ENCODE data around the gene TSPAN17.

TSPAN17 gene

GRCh38 chr5:176625966-176626875 is 21.1 kb upstream of the TSPAN17 start:
- no peak overlapping the region for H3K4ac ChIP-seq (ENCODE audit: low read depth in 1 of 2, low read length in 2 of 2)

GRCh38 chr5:176626876-176627236 is 20.4 kb upstream of the TSPAN17 start:
- peaks cover 51 to 55% of the 10 kb centered on the region in 2 experiments for H3K27me3 ChIP-seq (ENCODE audit: control insufficient read depth in 1 of 2, insufficient read depth in 1 of 2, low read length in 2 of 2)
- no peak overlapping the region for H3K27ac ChIP-seq (ENCODE audit: low read length, poor library complexity, severe bottlenecking)
- no peak overlapping the region for H3K9ac ChIP-seq (ENCODE audit: low read length)
- H2BK120ac ChIP-seq (ENCODE audit: low read depth, low read length), result no peak overlapping the region
- H3K4ac ChIP-seq (ENCODE audit: low read depth in 1 of 2, low read length in 2 of 2), result no peak overlapping the region
- H3K14ac ChIP-seq (ENCODE audit: low read length in 2 of 2), result no peak overlapping the region
- H4K91ac ChIP-seq (ENCODE audit: low read length), result no peak overlapping the region
- H4K8ac ChIP-seq (ENCODE audit: low read length), result no peak overlapping the region
- peaks cover 33% of the 10 kb centered on the region for H3K4me1 ChIP-seq (ENCODE audit: control insufficient read depth, insufficient read depth, low read depth, low read length)
- no peaks in the 10 kb centered on the region for H3K9me3 ChIP-seq (ENCODE audit: control insufficient read depth, low read length)
- H3K36me3 ChIP-seq (ENCODE audit: control insufficient read depth in 1 of 2, insufficient read depth in 2 of 2, low read depth in 1 of 2, low read length in 2 of 2), result no peaks in the 10 kb centered on the region
- no peak overlapping the region for H3K18ac ChIP-seq (ENCODE audit: low read depth in 1 of 2, low read length in 2 of 2)
- no peak overlapping the region for H3K4me3 ChIP-seq (ENCODE audit: insufficient read depth in 1 of 2, low read depth in 1 of 2, low read length in 2 of 2)
- no peak overlapping the region for H2AFZ ChIP-seq (ENCODE audit: low read depth, low read length)
- no peak overlapping the region for H2AK5ac ChIP-seq (ENCODE audit: low read length, severe bottlenecking)
- no peak overlapping the region for H3K4me2 ChIP-seq (ENCODE audit: low read length, poor library complexity, severe bottlenecking)
- H3K79me1 ChIP-seq (replicated peaks; ENCODE audit: low read length, poor library complexity, severe bottlenecking), result no peaks in the 10 kb centered on the region
- H2BK12ac ChIP-seq (ENCODE audit: low read length in 2 of 2), result no peak overlapping the region
- no peak overlapping the region for H2BK5ac ChIP-seq (ENCODE audit: low read depth, low read length, poor library complexity, severe bottlenecking)
- no peak for DNase-seq
- WGBS, result 99% methylated on average over 4 of the region's 7 CpGs
- no peak overlapping the region for H2BK15ac ChIP-seq (ENCODE audit: low read depth, poor library complexity, severe bottlenecking)
- no peak overlapping the region for H3K23ac ChIP-seq (ENCODE audit: low read length in 2 of 2)

More at GRCh38 chr5:176625966-176626875, 21.1 kb upstream of the TSPAN17 start:
- no peak overlapping the region for H3K23ac ChIP-seq (ENCODE audit: low read length in 2 of 2)
- H4K91ac ChIP-seq (ENCODE audit: low read length), result peak overlapping the region; percentile 3
- H2BK15ac ChIP-seq (ENCODE audit: low read depth, poor library complexity, severe bottlenecking), result no peak overlapping the region
- no peak overlapping the region for H2BK5ac ChIP-seq (ENCODE audit: low read depth, low read length, poor library complexity, severe bottlenecking)
- H3K4me1 ChIP-seq (ENCODE audit: control insufficient read depth, insufficient read depth, low read depth, low read length), result peaks cover 38% of the 10 kb centered on the region
- H3K9ac ChIP-seq (ENCODE audit: low read length), result no peak overlapping the region
- no peak overlapping the region for H4K8ac ChIP-seq (ENCODE audit: low read length)
- H2BK120ac ChIP-seq (ENCODE audit: low read depth, low read length), result no peak overlapping the region
- DNase-seq, result no peak
- WGBS, result 79% methylated on average over 19 of the region's 25 CpGs
- H3K36me3 ChIP-seq (ENCODE audit: control insufficient read depth in 1 of 2, insufficient read depth in 2 of 2, low read depth in 1 of 2, low read length in 2 of 2), result no peaks in the 10 kb centered on the region
- H3K4me3 ChIP-seq (ENCODE audit: insufficient read depth in 1 of 2, low read depth in 1 of 2, low read length in 2 of 2), result no peak overlapping the region
- no peak overlapping the region for H3K4me2 ChIP-seq (ENCODE audit: low read length, poor library complexity, severe bottlenecking)
- no peak overlapping the region for H3K27ac ChIP-seq (ENCODE audit: low read length, poor library complexity, severe bottlenecking)
- H3K18ac ChIP-seq (ENCODE audit: low read depth in 1 of 2, low read length in 2 of 2), result no peak overlapping the region
- H3K27me3 ChIP-seq (ENCODE audit: control insufficient read depth in 1 of 2, insufficient read depth in 1 of 2, low read length in 2 of 2), result peaks cover 45 to 52% of the 10 kb centered on the region in 2 experiments
- H3K14ac ChIP-seq (ENCODE audit: low read length in 2 of 2), result no peak overlapping the region
- no peaks in the 10 kb centered on the region for H3K9me3 ChIP-seq (ENCODE audit: control insufficient read depth, low read length)
- no peak overlapping the region for H2AFZ ChIP-seq (ENCODE audit: low read depth, low read length)
- no peak overlapping the region for H2AK5ac ChIP-seq (ENCODE audit: low read length, severe bottlenecking)
- H2BK12ac ChIP-seq (ENCODE audit: low read length in 2 of 2), result no peak overlapping the region
- H3K79me1 ChIP-seq (replicated peaks; ENCODE audit: low read length, poor library complexity, severe bottlenecking), result no peaks in the 10 kb centered on the region

GRCh38 chr5:176627582-176627981 is 19.7 kb upstream of the TSPAN17 start:
- H4K91ac ChIP-seq (ENCODE audit: low read length), result peak overlapping the region; percentile 40
- H2BK15ac ChIP-seq (ENCODE audit: low read depth, poor library complexity, severe bottlenecking), result no peak overlapping the region
- peaks cover 32% of the 10 kb centered on the region for H3K4me1 ChIP-seq (ENCODE audit: control insufficient read depth, insufficient read depth, low read depth, low read length)
- H3K4me2 ChIP-seq (ENCODE audit: low read length, poor library complexity, severe bottlenecking), result no peak overlapping the region
- no peak overlapping the region for H3K27ac ChIP-seq (ENCODE audit: low read length, poor library complexity, severe bottlenecking)
- H2AFZ ChIP-seq (ENCODE audit: low read depth, low read length), result no peak overlapping the region
- H3K27me3 ChIP-seq (ENCODE audit: control insufficient read depth in 1 of 2, insufficient read depth in 1 of 2, low read length in 2 of 2), result peaks cover 55% of the 10 kb centered on the region in 2 experiments
- no peaks in the 10 kb centered on the region for H3K9me3 ChIP-seq (ENCODE audit: control insufficient read depth, low read length)
- H3K79me1 ChIP-seq (replicated peaks; ENCODE audit: low read length, poor library complexity, severe bottlenecking), result no peaks in the 10 kb centered on the region
- no peak overlapping the region for H2BK120ac ChIP-seq (ENCODE audit: low read depth, low read length)
- H2BK12ac ChIP-seq (ENCODE audit: low read length in 2 of 2), result no peak overlapping the region
- H3K36me3 ChIP-seq (ENCODE audit: control insufficient read depth in 1 of 2, insufficient read depth in 2 of 2, low read depth in 1 of 2, low read length in 2 of 2), result no peaks in the 10 kb centered on the region
- WGBS, result 84% methylated on average over 2 of the region's 5 CpGs
- H3K4me3 ChIP-seq (ENCODE audit: insufficient read depth in 1 of 2, low read depth in 1 of 2, low read length in 2 of 2), result no peak overlapping the region
- no peak overlapping the region for H3K9ac ChIP-seq (ENCODE audit: low read length)
- H2BK5ac ChIP-seq (ENCODE audit: low read depth, low read length, poor library complexity, severe bottlenecking), result no peak overlapping the region
- H4K8ac ChIP-seq (ENCODE audit: low read length), result no peak overlapping the region
- no peak overlapping the region for H3K18ac ChIP-seq (ENCODE audit: low read depth in 1 of 2, low read length in 2 of 2)
- no peak overlapping the region for H3K23ac ChIP-seq (ENCODE audit: low read length in 2 of 2)
- DNase-seq, result no peak
- H3K4ac ChIP-seq (ENCODE audit: low read depth in 1 of 2, low read length in 2 of 2), result no peak overlapping the region
- H2AK5ac ChIP-seq (ENCODE audit: low read length, severe bottlenecking), result no peak overlapping the region
- H3K14ac ChIP-seq (ENCODE audit: low read length in 2 of 2), result no peak overlapping the region

DNA sequence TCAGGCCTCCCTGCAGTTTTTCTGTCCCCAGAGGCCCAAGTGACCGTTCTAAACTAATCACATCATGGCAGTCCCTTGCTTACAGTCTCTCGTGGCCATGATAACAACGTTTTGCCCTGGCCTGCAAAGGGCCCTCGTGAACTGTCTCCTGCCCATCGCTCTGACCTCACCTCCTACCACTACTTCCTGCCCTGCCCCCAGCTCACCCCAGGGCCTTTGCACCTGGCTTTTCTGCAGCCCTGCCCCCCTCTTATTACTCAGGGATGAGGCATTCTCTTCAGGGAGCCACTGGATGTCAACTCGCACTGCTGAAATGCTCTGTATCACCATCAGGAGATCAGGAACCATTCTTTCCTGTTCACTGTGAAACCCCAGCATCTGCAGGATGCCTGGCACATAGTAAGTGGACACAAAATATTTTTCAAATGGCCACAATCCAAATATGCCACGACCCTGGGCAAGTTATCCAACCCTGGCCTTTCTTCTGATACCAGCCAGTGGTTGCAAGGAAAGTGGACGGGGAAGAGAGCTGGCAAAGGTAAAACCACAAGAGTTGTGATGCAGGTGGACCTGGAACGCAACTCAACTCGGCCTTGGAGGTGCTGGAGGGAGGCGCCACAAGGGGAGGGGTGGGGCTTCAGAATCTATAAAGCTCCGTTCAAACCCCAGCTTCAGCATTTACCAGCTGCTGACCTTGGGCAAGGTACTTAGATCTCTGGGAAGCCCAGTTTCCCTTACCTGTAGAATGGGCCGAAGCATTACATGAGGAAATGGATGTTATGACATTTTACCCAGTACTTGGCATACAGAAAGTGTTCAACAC is 18.7 kb upstream of the TSPAN17 start:
- no peak overlapping the region for H3K4me3 ChIP-seq (ENCODE audit: insufficient read depth in 1 of 2, low read depth in 1 of 2, low read length in 2 of 2)
- H4K91ac ChIP-seq (ENCODE audit: low read length), result no peak overlapping the region
- no peak overlapping the region for H3K4me2 ChIP-seq (ENCODE audit: low read length, poor library complexity, severe bottlenecking)
- no peak overlapping the region for H2AK5ac ChIP-seq (ENCODE audit: low read length, severe bottlenecking)
- no peak overlapping the region for H3K4ac ChIP-seq (ENCODE audit: low read depth in 1 of 2, low read length in 2 of 2)
- H3K4me1 ChIP-seq (ENCODE audit: control insufficient read depth, insufficient read depth, low read depth, low read length), result peaks cover 32% of the 10 kb centered on the region
- H2BK12ac ChIP-seq (ENCODE audit: low read length in 2 of 2), result no peak overlapping the region
- no peak overlapping the region for H2BK120ac ChIP-seq (ENCODE audit: low read depth, low read length)
- DNase-seq, result no peak
- no peak overlapping the region for H3K14ac ChIP-seq (ENCODE audit: low read length in 2 of 2)
- no peak overlapping the region for H3K18ac ChIP-seq (ENCODE audit: low read depth in 1 of 2, low read length in 2 of 2)
- H4K8ac ChIP-seq (ENCODE audit: low read length), result no peak overlapping the region
- no peaks in the 10 kb centered on the region for H3K36me3 ChIP-seq (ENCODE audit: control insufficient read depth in 1 of 2, insufficient read depth in 2 of 2, low read depth in 1 of 2, low read length in 2 of 2)
- WGBS, result 66% methylated on average over 12 of the region's 13 CpGs
- no peak overlapping the region for H3K27ac ChIP-seq (ENCODE audit: low read length, poor library complexity, severe bottlenecking)
- H3K9me3 ChIP-seq (ENCODE audit: control insufficient read depth, low read length), result no peaks in the 10 kb centered on the region
- no peaks in the 10 kb centered on the region for H3K79me1 ChIP-seq (replicated peaks; ENCODE audit: low read length, poor library complexity, severe bottlenecking)
- no peak overlapping the region for H3K23ac ChIP-seq (ENCODE audit: low read length in 2 of 2)
- H3K27me3 ChIP-seq (ENCODE audit: control insufficient read depth in 1 of 2, insufficient read depth in 1 of 2, low read length in 2 of 2), result peaks cover 59 to 66% of the 10 kb centered on the region in 2 experiments
- H3K9ac ChIP-seq (ENCODE audit: low read length), result no peak overlapping the region
- no peak overlapping the region for H2BK15ac ChIP-seq (ENCODE audit: low read depth, poor library complexity, severe bottlenecking)
- H2BK5ac ChIP-seq (ENCODE audit: low read depth, low read length, poor library complexity, severe bottlenecking), result no peak overlapping the region
- H2AFZ ChIP-seq (ENCODE audit: low read depth, low read length), result no peak overlapping the region

Measured in mesenchymal stem cell (in vitro differentiated cells and primary cell).